ENCODE results near the gene LIG4.

LIG4 gene

GRCh38 chr13:108215436-108215835, at the start of gene LIG4:
LIG4 (minus strand) TSS chr13:108215536; CDS start chr13:108211268, 4,268 bp downstream.
- Histone ChIP-seq H3K4me1 (ENCODE audit: control insufficient read depth, insufficient read depth, low read length) (peaks cover 16% of the 10 kb centered on the region), H3K36me3 (ENCODE audit: control insufficient read depth, insufficient read depth, low read length) (no peaks in the 10 kb centered on the region), H3K27ac (ENCODE audit: low read depth, low read length) (peak within 1 kb of the TSS; percentile 19), H3K27me3 (ENCODE audit: control insufficient read depth, insufficient read depth, low read length) (no peaks in the 10 kb centered on the region), H3K4me3 (ENCODE audit: low read length) (peak within 1 kb of the TSS; percentile 60), H3K9ac (ENCODE audit: low read length) (no peak within 1 kb of the TSS)

GRCh38 chr13:108263621-108264355, 48.5 kb upstream of the LIG4 start:
- H3K9ac ChIP-seq (ENCODE audit: low read length), result no peak overlapping the region
- no peak overlapping the region for H3K4me3 ChIP-seq (ENCODE audit: low read length)
- no peak overlapping the region for H3K27ac ChIP-seq (ENCODE audit: low read depth, low read length)
- H3K27me3 ChIP-seq (ENCODE audit: control insufficient read depth, insufficient read depth, low read length), result no peaks in the 10 kb centered on the region
- no peaks in the 10 kb centered on the region for H3K4me1 ChIP-seq (ENCODE audit: control insufficient read depth, insufficient read depth, low read length)
- H3K36me3 ChIP-seq (ENCODE audit: control insufficient read depth, insufficient read depth, low read length), result no peaks in the 10 kb centered on the region

GRCh38 chr13:108257248-108257647, 41.9 kb upstream of the LIG4 start:
- Histone ChIP-seq H3K9ac (ENCODE audit: low read length) (no peak overlapping the region), H3K4me3 (ENCODE audit: low read length) (no peak overlapping the region), H3K27me3 (ENCODE audit: control insufficient read depth, insufficient read depth, low read length) (no peaks in the 10 kb centered on the region), H3K4me1 (ENCODE audit: control insufficient read depth, insufficient read depth, low read length) (no peaks in the 10 kb centered on the region), H3K36me3 (ENCODE audit: control insufficient read depth, insufficient read depth, low read length) (no peaks in the 10 kb centered on the region), H3K27ac (ENCODE audit: low read depth, low read length) (no peak overlapping the region)

GRCh38 chr13:108249150-108249549, 33.8 kb upstream of the LIG4 start:
- no peak overlapping the region for H3K9ac ChIP-seq (ENCODE audit: low read length)
- H3K27ac ChIP-seq (ENCODE audit: low read depth, low read length), result no peak overlapping the region
- H3K4me1 ChIP-seq (ENCODE audit: control insufficient read depth, insufficient read depth, low read length), result no peaks in the 10 kb centered on the region
- H3K4me3 ChIP-seq (ENCODE audit: low read length), result no peak overlapping the region
- H3K36me3 ChIP-seq (ENCODE audit: control insufficient read depth, insufficient read depth, low read length), result no peaks in the 10 kb centered on the region
- no peaks in the 10 kb centered on the region for H3K27me3 ChIP-seq (ENCODE audit: control insufficient read depth, insufficient read depth, low read length)

GRCh38 chr13:108230377-108230776, 15.0 kb upstream of the LIG4 start:
- H3K4me3 ChIP-seq (ENCODE audit: low read length), result no peak overlapping the region
- no peak overlapping the region for H3K9ac ChIP-seq (ENCODE audit: low read length)
- H3K27me3 ChIP-seq (ENCODE audit: control insufficient read depth, insufficient read depth, low read length), result no peaks in the 10 kb centered on the region
- no peaks in the 10 kb centered on the region for H3K36me3 ChIP-seq (ENCODE audit: control insufficient read depth, insufficient read depth, low read length)
- no peak overlapping the region for H3K27ac ChIP-seq (ENCODE audit: low read depth, low read length)
- H3K4me1 ChIP-seq (ENCODE audit: control insufficient read depth, insufficient read depth, low read length), result no peaks in the 10 kb centered on the region

GRCh38 chr13:108227651-108228272, 12.4 kb upstream of the LIG4 start:
- Histone ChIP-seq H3K27me3 (ENCODE audit: control insufficient read depth, insufficient read depth, low read length) (no peaks in the 10 kb centered on the region), H3K4me1 (ENCODE audit: control insufficient read depth, insufficient read depth, low read length) (peaks cover 7% of the 10 kb centered on the region)

GRCh38 chr13:108226184-108226583, 10.8 kb upstream of the LIG4 start:
- Histone ChIP-seq H3K27me3 (ENCODE audit: control insufficient read depth, insufficient read depth, low read length) (no peaks in the 10 kb centered on the region), H3K9ac (ENCODE audit: low read length) (no peak overlapping the region), H3K4me3 (ENCODE audit: low read length) (no peak overlapping the region), H3K4me1 (ENCODE audit: control insufficient read depth, insufficient read depth, low read length) (peaks cover 7% of the 10 kb centered on the region), H3K36me3 (ENCODE audit: control insufficient read depth, insufficient read depth, low read length) (no peaks in the 10 kb centered on the region), H3K27ac (ENCODE audit: low read depth, low read length) (no peak overlapping the region)

More at GRCh38 chr13:108227651-108228272, 12.4 kb upstream of the LIG4 start:
- Histone ChIP-seq H3K9ac (ENCODE audit: low read length) (no peak overlapping the region), H3K27ac (ENCODE audit: low read depth, low read length) (no peak overlapping the region), H3K36me3 (ENCODE audit: control insufficient read depth, insufficient read depth, low read length) (no peaks in the 10 kb centered on the region), H3K4me3 (ENCODE audit: low read length) (no peak overlapping the region)

- Histone ChIP-seq H3K4me1 (ENCODE audit: control insufficient read depth, insufficient read depth, low read length) (peaks cover 7% of the 10 kb centered on the region), H3K9ac (ENCODE audit: low read length) (no peak overlapping the region), H3K4me3 (ENCODE audit: low read length) (no peak overlapping the region), H3K27ac (ENCODE audit: low read depth, low read length) (no peak overlapping the region), H3K27me3 (ENCODE audit: control insufficient read depth, insufficient read depth, low read length) (no peaks in the 10 kb centered on the region), H3K36me3 (ENCODE audit: control insufficient read depth, insufficient read depth, low read length) (no peaks in the 10 kb centered on the region)
Observed at GRCh38 chr13:108225440-108225839, 10.1 kb upstream of the LIG4 start.

GRCh38 chr13:108223687-108224503, 8.6 kb upstream of the LIG4 start:
- H3K27me3 ChIP-seq (ENCODE audit: control insufficient read depth, insufficient read depth, low read length), result no peaks in the 10 kb centered on the region
- H3K4me3 ChIP-seq (ENCODE audit: low read length), result no peak overlapping the region
- H3K27ac ChIP-seq (ENCODE audit: low read depth, low read length), result no peak overlapping the region
- no peak overlapping the region for H3K9ac ChIP-seq (ENCODE audit: low read length)
- peaks cover 15% of the 10 kb centered on the region for H3K4me1 ChIP-seq (ENCODE audit: control insufficient read depth, insufficient read depth, low read length)
- H3K36me3 ChIP-seq (ENCODE audit: control insufficient read depth, insufficient read depth, low read length), result no peaks in the 10 kb centered on the region

GRCh38 chr13:108220041-108220440, 4.7 kb upstream of the LIG4 start:
- Histone ChIP-seq H3K4me1 (ENCODE audit: control insufficient read depth, insufficient read depth, low read length) (peaks cover 20% of the 10 kb centered on the region), H3K27ac (ENCODE audit: low read depth, low read length) (no peak overlapping the region), H3K4me3 (ENCODE audit: low read length) (no peak overlapping the region), H3K27me3 (ENCODE audit: control insufficient read depth, insufficient read depth, low read length) (no peaks in the 10 kb centered on the region), H3K9ac (ENCODE audit: low read length) (no peak overlapping the region), H3K36me3 (ENCODE audit: control insufficient read depth, insufficient read depth, low read length) (no peaks in the 10 kb centered on the region)

- Histone ChIP-seq H3K9ac (ENCODE audit: low read length) (peak within 1 kb of the TSS; percentile 76), H3K36me3 (ENCODE audit: control insufficient read depth, insufficient read depth, low read length) (no peaks in the 10 kb centered on the region), H3K4me1 (ENCODE audit: control insufficient read depth, insufficient read depth, low read length) (peaks cover 17% of the 10 kb centered on the region), H3K27me3 (ENCODE audit: control insufficient read depth, insufficient read depth, low read length) (no peaks in the 10 kb centered on the region), H3K4me3 (ENCODE audit: low read length) (peak within 1 kb of the TSS; percentile 82), H3K27ac (ENCODE audit: low read depth, low read length) (peak within 1 kb of the TSS; percentile 88)
Observed at GRCh38 chr13:108218044-108218974, 3.0 kb upstream of the LIG4 start, which contains the start of gene ABHD13. ABHD13 (plus strand) TSS chr13:108218392; CDS start chr13:108229219, 10,827 bp downstream.

Measured in rectal smooth muscle tissue (tissue), 1 donor.